Vagina (tissue), 2 donors: Measurements from ENCODE around the gene DGCR8. TPM values are rescaled to one million over a fixed set of nuclear protein-coding genes. Genes with fewer than 3 reads are reported as not detected.

Experiments used
- DNase-seq, 2 donors: peaks; one replicate each; pipeline ENCODE4 v3.0.0-alpha.2; 2017; ENCODE audit errors: extremely low spot score in 2 of 2
- H3K27ac ChIP-seq: fragments of 200-600 bp; sonication (generic); one replicate; pipeline ENCODE4 v1.5.1; 2019
- H3K27me3 ChIP-seq: fragments of 200-600 bp; sonication (generic); one replicate; pipeline ENCODE4 v1.5.1; 2019
- H3K36me3 ChIP-seq, 2 donors: fragments of 200-600 bp; sonication (generic); one replicate each; pipeline ENCODE4 v1.5.1; 2017 to 2019
- H3K4me1 ChIP-seq: fragments of 200-600 bp; sonication (generic); one replicate; pipeline ENCODE4 v1.5.1; 2019
- H3K4me3 ChIP-seq, 2 donors: fragments of 200-600 bp; sonication (generic); 1 replicate in 1 of 2; 2 replicates in 1 of 2; pipeline ENCODE4 v1.5.1; 2016 to 2019
- H3K9me3 ChIP-seq: fragments of 200-600 bp; sonication (generic); one replicate; pipeline ENCODE4 v1.5.1; 2019
- CTCF ChIP-seq, 3 experiments: fragments of 450-650 bp in 2 of 3; fragments of 200-600 bp in 1 of 3; sonication (generic) in 1 of 3; IDR thresholded peaks; one replicate each; pipeline ENCODE4 v1.5.1; 2017 to 2019; ENCODE audit warnings: antibody characterized with exemption in 3 of 3, mild to moderate bottlenecking in 2 of 3, moderate library complexity in 2 of 3
- POLR2A ChIP-seq, 2 donors: fragments of 450-650 bp; IDR thresholded peaks; one replicate each; pipeline ENCODE4 v1.6.1; 2017; ENCODE audit warnings: antibody characterized with exemption in 2 of 2, mild to moderate bottlenecking in 2 of 2, moderate library complexity in 2 of 2
- POLR2AphosphoS5 ChIP-seq, 2 donors: sonication (generic); formaldehyde crosslinking; IDR thresholded peaks; one replicate each; pipeline ENCODE4 v1.9.0; 2017; ENCODE audit warnings: antibody characterized with exemption in 2 of 2, mild to moderate bottlenecking in 2 of 2, low read depth in 1 of 2; ENCODE audit not compliant: insufficient read depth in 1 of 2
- intact Hi-C: fragments of 100-400 bp; cut with DNase I; formaldehyde crosslinking; loops from one replicate; pipeline ENCODE4 v1.15.1; 2023
- total RNA-seq: library from RNA; depleted of rRNA; stranded (reverse); fragments of >200 nt; gene quantifications from one replicate; pipeline ENCODE4 v1.2.3, GENCODE V29; 2016

DGCR8 gene
- total RNA-seq, 1 donor from 2014 or later, result 27.3 TPM

- intact Hi-C loops, result no loop called here
- Histone ChIP-seq H3K4me1 (peaks cover 2% of the 10 kb centered on the region), H3K27me3 (no peaks in the 10 kb centered on the region), H3K27ac (no peak overlapping the region), H3K36me3 (peaks cover 0 to 6% of the 10 kb centered on the region in 2 donors), H3K9me3 (no peaks in the 10 kb centered on the region), H3K4me3 (no peak overlapping the region)
- DNase-seq, result no peak
- TF ChIP-seq POLR2AphosphoS5 (IDR thresholded peaks at IDR 0.05; ENCODE audit: insufficient read depth in 1 of 2, low read depth in 1 of 2) (no peak), CTCF (IDR thresholded peaks at IDR 0.05) (no peak), POLR2A (IDR thresholded peaks at IDR 0.05) (no peak)
These were observed 41.5 kb upstream of the DGCR8 start for GRCh38 chr22:20038574-20038973.

- Histone ChIP-seq H3K36me3 (peaks cover 0 to 10% of the 10 kb centered on the region in 2 donors), H3K4me1 (no peaks in the 10 kb centered on the region)
- intact Hi-C loops, result no loop called here
These were observed 40.2 kb upstream of the DGCR8 start for GRCh38 chr22:20039683-20040325.

GRCh38 chr22:20040327-20041200, 39.5 kb upstream of the DGCR8 start:
- Histone ChIP-seq H3K27ac (no peak overlapping the region), H3K36me3 (peaks cover 0 to 10% of the 10 kb centered on the region in 2 donors), H3K9me3 (no peaks in the 10 kb centered on the region), H3K4me1 (no peaks in the 10 kb centered on the region), H3K4me3 (no peak overlapping the region), H3K27me3 (no peaks in the 10 kb centered on the region)
- TF ChIP-seq POLR2A (IDR thresholded peaks at IDR 0.05), result no peak
- TF ChIP-seq CTCF (IDR thresholded peaks at IDR 0.05), result no peak
- no peak for TF ChIP-seq POLR2AphosphoS5 (IDR thresholded peaks at IDR 0.05; ENCODE audit: insufficient read depth in 1 of 2, low read depth in 1 of 2)
- intact Hi-C loops, result no loop called here
- DNase-seq, result no peak

More at GRCh38 chr22:20039683-20040325, 40.2 kb upstream of the DGCR8 start:
- H3K27ac ChIP-seq, result no peak overlapping the region
- H3K4me3 ChIP-seq, result no peak overlapping the region
- H3K27me3 ChIP-seq, result no peaks in the 10 kb centered on the region
- DNase-seq, result no peak
- TF ChIP-seq POLR2A (IDR thresholded peaks at IDR 0.05), result no peak
- TF ChIP-seq POLR2AphosphoS5 (IDR thresholded peaks at IDR 0.05; ENCODE audit: insufficient read depth in 1 of 2, low read depth in 1 of 2), result no peak
- no peak for TF ChIP-seq CTCF (IDR thresholded peaks at IDR 0.05)
- no peaks in the 10 kb centered on the region for H3K9me3 ChIP-seq

- Histone ChIP-seq H3K36me3 (peaks cover 0 to 16% of the 10 kb centered on the region in 2 donors), H3K4me1 (no peaks in the 10 kb centered on the region), H3K27ac (no peak overlapping the region), H3K4me3 (no peak overlapping the region), H3K27me3 (no peaks in the 10 kb centered on the region), H3K9me3 (no peaks in the 10 kb centered on the region)
- intact Hi-C loops, result no loop called here
- DNase-seq, result no peak
- TF ChIP-seq CTCF (IDR thresholded peaks at IDR 0.05), result no peak
- no peak for TF ChIP-seq POLR2A (IDR thresholded peaks at IDR 0.05)
- no peak for TF ChIP-seq POLR2AphosphoS5 (IDR thresholded peaks at IDR 0.05; ENCODE audit: insufficient read depth in 1 of 2, low read depth in 1 of 2)
These were observed 36.7 kb upstream of the DGCR8 start for GRCh38 chr22:20043057-20043996.
